HG02884 (cell line): ENCODE data around the gene SMC5.

Experiments
- ATAC-seq: cut with Tn5 transposase; IDR thresholded peaks from one replicate; pipeline ENCODE4 v1.9.1; 2021; ENCODE audit warnings: mild to moderate bottlenecking, moderate library complexity; ENCODE audit not compliant: unreplicated experiment

Gene SMC5

GRCh38 chr9:70403166-70403565 lies 144.4 kb downstream of the SMC5 start:
- no peak for ATAC-seq

- no peak for ATAC-seq
Measured at GRCh38 chr9:70403618-70404025, 144.8 kb downstream of the SMC5 start.

- ATAC-seq, result no peak
Measured at GRCh38 chr9:70404261-70404660, 145.5 kb downstream of the SMC5 start.
